GM23338 (cell line): ENCODE measurements around the gene SRPK1. TPM values are rescaled to one million over a fixed set of nuclear protein-coding genes. Genes with fewer than 3 reads are reported as not detected.

Experiments
- ATAC-seq: fragments of 200-7000 bp; cut with Tn5 transposase; 3 replicates; pipeline ENCODE4 v1.9.1; 2020
- DNase-seq: peaks from one replicate; pipeline ENCODE4 v3.0.0-alpha.2; 2015; ENCODE audit warnings: low spot score
- H2AFZ ChIP-seq: fragments of 200-600 bp; sonication (generic); 2 replicates; pipeline ENCODE4 v1.8.0; 2016; ENCODE audit warnings: antibody characterized with exemption, mild to moderate bottlenecking, moderate library complexity
- H3F3A ChIP-seq: fragments of 200-600 bp; sonication (generic); replicated peaks from 2 replicates; pipeline ENCODE4 v1.8.0; 2017; ENCODE audit warnings: antibody characterized with exemption, mixed run types, low read depth
- H3K27ac ChIP-seq: fragments of 200-600 bp; sonication (generic); 2 replicates; pipeline ENCODE4 v1.6.1; 2016; ENCODE audit warnings: low read depth
- H3K27me3 ChIP-seq: fragments of 200-600 bp; sonication (generic); 2 replicates; pipeline ENCODE4 v1.8.0; 2016; ENCODE audit warnings: mild to moderate bottlenecking, mixed run types, moderate library complexity; ENCODE audit not compliant: insufficient read depth
- H3K36me3 ChIP-seq: fragments of 200-600 bp; sonication (generic); 2 replicates; pipeline ENCODE4 v1.8.0; 2016; ENCODE audit warnings: mild to moderate bottlenecking; ENCODE audit not compliant: insufficient read depth
- H3K4me1 ChIP-seq: fragments of 200-600 bp; sonication (generic); 2 replicates; pipeline ENCODE4 v1.8.0; 2016; ENCODE audit warnings: mild to moderate bottlenecking, moderate library complexity; ENCODE audit not compliant: insufficient read depth
- H3K4me2 ChIP-seq: fragments of 200-600 bp; sonication (generic); 2 replicates; pipeline ENCODE4 v1.7.1; 2017; ENCODE audit warnings: mixed run types
- H3K4me3 ChIP-seq: fragments of 200-600 bp; sonication (generic); 2 replicates; pipeline ENCODE4 v1.6.1; 2016; ENCODE audit warnings: mixed run types
- H3K79me2 ChIP-seq: fragments of 200-600 bp; sonication (generic); replicated peaks from 2 replicates; pipeline ENCODE4 v1.8.0; 2017; ENCODE audit warnings: mild to moderate bottlenecking; ENCODE audit not compliant: insufficient read depth
- H3K9me2 ChIP-seq: fragments of 200-600 bp; sonication (generic); 2 replicates; pipeline ENCODE4 v1.8.0; 2017; ENCODE audit not compliant: insufficient read depth
- H4K20me1 ChIP-seq: fragments of 200-600 bp; sonication (generic); replicated peaks from 2 replicates; pipeline ENCODE4 v1.8.0; 2017; ENCODE audit warnings: mild to moderate bottlenecking; ENCODE audit not compliant: insufficient read depth
- H3K27ac Mint-ChIP-seq: 2 replicates; pipeline ENCODE4 v1.8.0; 2020; ENCODE audit warnings: inconsistent platforms, mild to moderate bottlenecking, moderate library complexity, mixed read lengths
- H3K27me3 Mint-ChIP-seq: 3 replicates; pipeline ENCODE4 v1.8.0; 2022; ENCODE audit warnings: low read depth, mild to moderate bottlenecking, moderate library complexity, mixed read lengths, inconsistent platforms; ENCODE audit not compliant: insufficient read depth, poor library complexity
- H3K36me3 Mint-ChIP-seq: 3 replicates; pipeline ENCODE4 v1.8.0; 2021; ENCODE audit warnings: low read depth, mild to moderate bottlenecking, inconsistent platforms, moderate library complexity, mixed read lengths
- H3K4me1 Mint-ChIP-seq: 3 replicates; pipeline ENCODE4 v1.8.0; 2020; ENCODE audit warnings: mild to moderate bottlenecking, inconsistent platforms, mixed read lengths
- H3K4me3 Mint-ChIP-seq: 3 replicates; pipeline ENCODE4 v1.8.0; 2021; ENCODE audit warnings: moderate library complexity, mild to moderate bottlenecking, inconsistent platforms, mixed read lengths
- H3K9me3 Mint-ChIP-seq: 3 replicates; pipeline ENCODE4 v1.8.0; 2020; ENCODE audit warnings: moderate library complexity, mild to moderate bottlenecking, inconsistent platforms, mixed read lengths
- ETS1 ChIP-seq: IDR thresholded peaks from 2 replicates; pipeline ENCODE4 v1.6.1; 2016; ENCODE audit warnings: antibody characterized with exemption
- EZH2 ChIP-seq: fragments of 200-600 bp; sonication (generic); IDR thresholded peaks from one replicate; pipeline ENCODE4 v1.8.0; 2017; ENCODE audit warnings: antibody characterized with exemption, mild to moderate bottlenecking, low read depth; ENCODE audit not compliant: unreplicated experiment
- NANOG ChIP-seq: IDR thresholded peaks from 2 replicates; pipeline ENCODE4 v1.6.1; 2016; ENCODE audit warnings: antibody characterized with exemption, borderline replicate concordance
- REST ChIP-seq: IDR thresholded peaks from one replicate; pipeline ENCODE4 v1.6.1; 2018; ENCODE audit warnings: antibody characterized with exemption; ENCODE audit not compliant: unreplicated experiment
- ZNF114 ChIP-seq: fragments of 250-450 bp; sonication (Bioruptor Pico); IDR thresholded peaks from 2 replicates; pipeline ENCODE4 v1.5.0; 2020; ENCODE audit warnings: mild to moderate bottlenecking, moderate library complexity
- polyA plus RNA-seq: library from polyadenylated mRNA; unstranded; fragments of >200 nt; fragmentation: Nextera tagmentation; extraction: Ambion mirVana; gene quantifications from 2 replicates; pipeline ENCODE4 v1.2.1, GENCODE V29; 2016
- total RNA-seq: library from RNA; depleted of rRNA; stranded (reverse); fragments of >200 nt; shearing (Covaris generic); gene quantifications from 2 replicates; pipeline ENCODE4 v1.2.3, GENCODE V29; 2014

Gene SRPK1
- total and polyA plus RNA-seq, 2 experiments from 2014 or later: 175 to 202 TPM

GRCh38 chr6:35839019-35839418 is 81.9 kb downstream of the SRPK1 start:
- peaks cover 6% of the 10 kb centered on the region; the same call in 1 of the 2 replicates for H3F3A ChIP-seq
- no peaks in the 10 kb centered on the region for H3K79me2 ChIP-seq
- no peaks in the 10 kb centered on the region for H3K27me3 Mint-ChIP-seq
- H3K27ac ChIP-seq: no peak overlapping the region
- H3K9me2 ChIP-seq: no peaks in the 10 kb centered on the region
- H3K36me3 ChIP-seq: peaks cover 69% of the 10 kb centered on the region
- TF ChIP-seq EZH2: no peak
- H2AFZ ChIP-seq: no peak overlapping the region
- ATAC-seq: no peak
- H3K4me1 Mint-ChIP-seq: no peaks in the 10 kb centered on the region
- no peaks in the 10 kb centered on the region for H3K27me3 ChIP-seq
- no peaks in the 10 kb centered on the region for H4K20me1 ChIP-seq
- DNase-seq: no peak
- no peak overlapping the region for H3K4me3 ChIP-seq
- H3K27ac Mint-ChIP-seq: no peak overlapping the region
- H3K4me3 Mint-ChIP-seq: no peak overlapping the region
- no peaks in the 10 kb centered on the region for H3K4me1 ChIP-seq
- H3K36me3 Mint-ChIP-seq: peaks cover 83% of the 10 kb centered on the region
- H3K4me2 ChIP-seq: no peak overlapping the region
- H3K9me3 Mint-ChIP-seq: no peaks in the 10 kb centered on the region; the same call in 2 of the 3 replicates

GRCh38 chr6:35833536-35833935 is 87.4 kb downstream of the SRPK1 start:
- Mint-ChIP-seq H3K4me3 (no peak overlapping the region), H3K9me3 (no peaks in the 10 kb centered on the region), H3K36me3 (peaks cover 45% of the 10 kb centered on the region), H3K27ac (no peak overlapping the region), H3K27me3 (peaks cover 3% of the 10 kb centered on the region), H3K4me1 (no peaks in the 10 kb centered on the region)
- no peak for DNase-seq
- Histone ChIP-seq H3F3A (peaks cover 6% of the 10 kb centered on the region; the same call in 1 of the 2 replicates), H2AFZ (no peak overlapping the region), H3K36me3 (peaks cover 27% of the 10 kb centered on the region), H4K20me1 (no peaks in the 10 kb centered on the region), H3K4me1 (no peaks in the 10 kb centered on the region), H3K9me2 (no peaks in the 10 kb centered on the region), H3K27me3 (no peaks in the 10 kb centered on the region), H3K27ac (peak overlapping the region; percentile 69; the same call in 1 of the 2 replicates), H3K79me2 (no peaks in the 10 kb centered on the region), H3K4me2 (no peak overlapping the region), H3K4me3 (no peak overlapping the region)
- ATAC-seq: no peak
- TF ChIP-seq NANOG: no peak
- no peak for TF ChIP-seq REST

- Histone ChIP-seq H3K36me3 (peaks cover 14% of the 10 kb centered on the region), H3K27ac (peak overlapping the region; percentile 68), H3K4me3 (no peak overlapping the region), H3K4me1 (no peaks in the 10 kb centered on the region), H3K4me2 (no peak overlapping the region), H4K20me1 (no peaks in the 10 kb centered on the region), H3K79me2 (no peaks in the 10 kb centered on the region), H3K27me3 (no peaks in the 10 kb centered on the region), H3K9me2 (no peaks in the 10 kb centered on the region), H2AFZ (no peak overlapping the region), H3F3A (peaks cover 6% of the 10 kb centered on the region; the same call in 1 of the 2 replicates)
- Mint-ChIP-seq H3K27ac (no peak overlapping the region), H3K4me3 (no peak overlapping the region), H3K36me3 (peaks cover 26% of the 10 kb centered on the region), H3K27me3 (peaks cover 3% of the 10 kb centered on the region), H3K9me3 (no peaks in the 10 kb centered on the region), H3K4me1 (no peaks in the 10 kb centered on the region)
- ATAC-seq: no peak; the same call in 2 of the 3 replicates
- DNase-seq: no peak
- TF ChIP-seq ZNF114 (CRISPR knock-in tag) (no peak), NANOG (no peak), ETS1 (no peak)
Observed at GRCh38 chr6:35831257-35832007, 89.5 kb downstream of the SRPK1 start.
